A673 (cell line): ENCODE measurements around the gene SEC14L5. TPM values are rescaled to one million over a fixed set of nuclear protein-coding genes. Genes with fewer than 3 reads are reported as not detected.

Source experiments
- BruUV-seq: library from RNA; stranded (reverse); fragments of 400-500 nt; replicated peaks from 2 replicates; lab custom pipeline; 2021; lab: Mats Ljungman, UMichigan
- CTCF ChIA-PET: fragments of 300-600 bp; sonication (Branson Sonifier 250); formaldehyde crosslinking; loops from one replicate; lab custom pipeline; 2022; ENCODE audit warnings: antibody characterized with exemption; lab: Charles Lee
- POLR2A ChIA-PET: fragments of 300-600 bp; sonication (Branson Sonifier 250); formaldehyde crosslinking; loops from one replicate; lab custom pipeline; 2022; ENCODE audit warnings: antibody characterized with exemption; ENCODE audit not compliant: low non-redundant PET; lab: Charles Lee
- DNase-seq: peaks from one replicate; pipeline ENCODE4 v3.0.0-alpha.2; 2015; ENCODE audit warnings: low spot score
- H3K27ac ChIP-seq: fragments of 200-600 bp; sonication (generic); 2 replicates; pipeline ENCODE4 v1.5.1; 2016; ENCODE audit warnings: mixed run types, low read depth, mild to moderate bottlenecking, mixed read lengths, antibody characterized with exemption, low read length; ENCODE audit not compliant: poor library complexity, severe bottlenecking
- H3K27me3 ChIP-seq: fragments of 200-600 bp; sonication (generic); replicated peaks from 2 replicates; pipeline ENCODE4 v1.6.1; 2017; ENCODE audit warnings: mixed run types, low read depth, mild to moderate bottlenecking, mixed read lengths, antibody characterized with exemption, low read length; ENCODE audit not compliant: insufficient read depth, poor library complexity
- H3K36me3 ChIP-seq: fragments of 200-600 bp; sonication (generic); 2 replicates; pipeline ENCODE4 v1.6.1; 2016; ENCODE audit warnings: mixed run types, mild to moderate bottlenecking, mixed read lengths, antibody characterized with exemption, low read length; ENCODE audit not compliant: insufficient read depth, poor library complexity, severe bottlenecking
- H3K4me1 ChIP-seq: fragments of 200-600 bp; sonication (generic); 2 replicates; pipeline ENCODE4 v1.6.1; 2017; ENCODE audit warnings: mixed run types, mild to moderate bottlenecking, mixed read lengths, antibody characterized with exemption, low read length; ENCODE audit not compliant: insufficient read depth, poor library complexity, severe bottlenecking
- H3K4me3 ChIP-seq: fragments of 200-600 bp; sonication (generic); 2 replicates; pipeline ENCODE4 v1.5.1; 2016; ENCODE audit warnings: low read depth, mixed run types, mild to moderate bottlenecking, mixed read lengths, low read length; ENCODE audit not compliant: poor library complexity, severe bottlenecking
- H3K9me3 ChIP-seq: fragments of 200-600 bp; sonication (generic); 2 replicates; pipeline ENCODE4 v1.6.1; 2016; ENCODE audit warnings: mixed run types, low read depth, mild to moderate bottlenecking, mixed read lengths, antibody characterized with exemption, low read length; ENCODE audit not compliant: poor library complexity, severe bottlenecking
- CTCF ChIP-seq: fragments of 300-800, 200-600 bp; sonication (generic); conservative IDR thresholded peaks from 2 replicates; pipeline ENCODE4 v1.5.1; 2017; ENCODE audit warnings: low read depth, mild to moderate bottlenecking, antibody characterized with exemption, low read length, moderate library complexity, mixed read lengths
- EZH2 ChIP-seq: fragments of 200-600 bp; sonication (generic); IDR thresholded peaks from 2 replicates; pipeline ENCODE4 v1.6.1; 2017; ENCODE audit warnings: borderline replicate concordance, low read depth, mild to moderate bottlenecking, mixed read lengths, antibody characterized with exemption, low read length; ENCODE audit not compliant: poor library complexity, severe bottlenecking
- intact Hi-C: fragments of 100-400 bp; cut with micrococcal nuclease; formaldehyde crosslinking; loops from one replicate; pipeline ENCODE4 v1.10.0; 2022; ENCODE audit not compliant: unreplicated experiment
- total RNA-seq: library from RNA; stranded (reverse); gene quantifications from 2 replicates; pipeline ENCODE4 v1.2.3, GENCODE V29; 2021

SEC14L5 gene
- total RNA-seq, 1 experiment from 2014 or later = 0.04 TPM

- intact Hi-C loops = no loop called here
- Histone ChIP-seq H3K27ac (no peak overlapping the region), H3K9me3 (no peaks in the 10 kb centered on the region), H3K4me3 (no peak overlapping the region), H3K27me3 (peaks cover 34% of the 10 kb centered on the region), H3K4me1 (peaks cover 5% of the 10 kb centered on the region), H3K36me3 (no peaks in the 10 kb centered on the region)
- no peak for DNase-seq
- ChIA-PET CTCF (no interaction called here), POLR2A (no interaction called here)
- no TSS peak for BruUV-seq
- no peak for TF ChIP-seq CTCF
- no peak for TF ChIP-seq EZH2
Observed at GRCh38 chr16:4933433-4933832, 24.7 kb upstream of the SEC14L5 start.

- CTCF ChIA-PET = no interaction called here
- no TSS peak for BruUV-seq
- Histone ChIP-seq H3K27ac (no peak overlapping the region), H3K4me3 (no peak overlapping the region), H3K9me3 (no peaks in the 10 kb centered on the region), H3K27me3 (peaks cover 36% of the 10 kb centered on the region), H3K36me3 (no peaks in the 10 kb centered on the region), H3K4me1 (peaks cover 5% of the 10 kb centered on the region)
- no peak for TF ChIP-seq CTCF
- TF ChIP-seq EZH2 = no peak
- DNase-seq = no peak
- intact Hi-C loops = no loop called here
- POLR2A ChIA-PET = no interaction called here
Observed at GRCh38 chr16:4933871-4934395, 24.2 kb upstream of the SEC14L5 start.

GRCh38 chr16:4934591-4934990, 23.5 kb upstream of the SEC14L5 start:
- no peaks in the 10 kb centered on the region for H3K9me3 ChIP-seq
- H3K27ac ChIP-seq = no peak overlapping the region
- no peak for TF ChIP-seq CTCF
- no peak for TF ChIP-seq EZH2
- H3K27me3 ChIP-seq = peaks cover 36% of the 10 kb centered on the region
- no peak overlapping the region for H3K4me3 ChIP-seq
- H3K36me3 ChIP-seq = no peaks in the 10 kb centered on the region
- DNase-seq = no peak
- peaks cover 5% of the 10 kb centered on the region for H3K4me1 ChIP-seq
- CTCF ChIA-PET = no interaction called here
- POLR2A ChIA-PET = no interaction called here
- no TSS peak for BruUV-seq
- intact Hi-C loops = no loop called here
